HEK293 (cell line): Measurements from ENCODE around the gene BTG4.

Experiments used
- ATF2 ChIP-seq: fragments of 450-650 bp; formaldehyde crosslinking; IDR thresholded peaks from 2 replicates; pipeline ENCODE4 v1.5.1; 2016; ENCODE audit warnings: missing biosample characterization, missing genetic modification characterization, low read depth
- SETDB1 ChIP-seq: IDR thresholded peaks from one replicate; pipeline ENCODE4 v1.6.1; 2017; ENCODE audit warnings: mild to moderate bottlenecking, low read length, moderate library complexity, mixed read lengths; ENCODE audit not compliant: insufficient read length
- TCF7L2 ChIP-seq: IDR thresholded peaks from 2 replicates; pipeline ENCODE4 v1.6.1; 2011; ENCODE audit warnings: low read depth, mild to moderate bottlenecking, inconsistent platforms, low read length, moderate library complexity, borderline replicate concordance
- ZBTB17 ChIP-seq: fragments of 450-650 bp; formaldehyde crosslinking; IDR thresholded peaks from 2 replicates; pipeline ENCODE4 v1.5.1; 2016; ENCODE audit warnings: missing biosample characterization, missing genetic modification characterization
- ZNF121 ChIP-seq: fragments of 450-650 bp; formaldehyde crosslinking; IDR thresholded peaks from 2 replicates; pipeline ENCODE4 v1.5.1; 2016; ENCODE audit warnings: missing biosample characterization, missing genetic modification characterization
- ZNF140 ChIP-seq: fragments of 450-650 bp; formaldehyde crosslinking; IDR thresholded peaks from 2 replicates; pipeline ENCODE4 v1.5.1; 2016; ENCODE audit warnings: missing biosample characterization, missing genetic modification characterization
- ZNF747 ChIP-seq: fragments of 450-650 bp; formaldehyde crosslinking; IDR thresholded peaks from 2 replicates; pipeline ENCODE4 v1.5.1; 2016; ENCODE audit warnings: missing biosample characterization, missing genetic modification characterization
- ZNF76 ChIP-seq: fragments of 450-650 bp; formaldehyde crosslinking; IDR thresholded peaks from 2 replicates; pipeline ENCODE4; 2016; ENCODE audit warnings: low read depth, missing biosample characterization, missing genetic modification characterization, borderline replicate concordance
- TF ChIP-seq, protein P1 (sequence below): fragments of 450-650 bp; formaldehyde crosslinking; IDR thresholded peaks from 2 replicates; pipeline ENCODE4 v1.5.1; 2016; ENCODE audit warnings: missing biosample characterization, missing genetic modification characterization
- TF ChIP-seq, protein P2 (sequence below): fragments of 450-650 bp; formaldehyde crosslinking; IDR thresholded peaks from 2 replicates; pipeline ENCODE4 v1.5.1; 2016; ENCODE audit warnings: missing biosample characterization, missing genetic modification characterization

DNA sequence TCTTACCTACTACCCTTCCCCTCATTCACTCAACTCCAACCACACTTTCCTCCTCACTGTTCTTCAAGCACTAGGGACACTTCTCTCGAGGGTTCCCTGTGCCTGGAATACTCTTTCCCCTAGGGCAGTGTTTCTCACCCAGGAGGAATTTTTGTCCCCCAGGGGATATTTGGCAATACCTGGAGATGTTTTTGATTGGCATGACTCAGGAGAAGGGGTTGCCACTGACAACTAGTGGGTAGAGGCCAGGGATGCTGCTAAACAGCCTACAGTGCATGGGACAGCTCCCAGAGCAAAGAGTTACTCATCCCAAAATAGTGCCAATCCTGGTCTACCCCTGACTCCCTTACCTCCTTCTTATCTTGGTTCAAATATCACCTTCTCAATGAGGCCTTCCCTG lies 40.0 kb downstream of the BTG4 start:
- TF ChIP-seq ZNF140 (tag by site-specific recombination) = no peak
- TF ChIP-seq, protein P1, sequence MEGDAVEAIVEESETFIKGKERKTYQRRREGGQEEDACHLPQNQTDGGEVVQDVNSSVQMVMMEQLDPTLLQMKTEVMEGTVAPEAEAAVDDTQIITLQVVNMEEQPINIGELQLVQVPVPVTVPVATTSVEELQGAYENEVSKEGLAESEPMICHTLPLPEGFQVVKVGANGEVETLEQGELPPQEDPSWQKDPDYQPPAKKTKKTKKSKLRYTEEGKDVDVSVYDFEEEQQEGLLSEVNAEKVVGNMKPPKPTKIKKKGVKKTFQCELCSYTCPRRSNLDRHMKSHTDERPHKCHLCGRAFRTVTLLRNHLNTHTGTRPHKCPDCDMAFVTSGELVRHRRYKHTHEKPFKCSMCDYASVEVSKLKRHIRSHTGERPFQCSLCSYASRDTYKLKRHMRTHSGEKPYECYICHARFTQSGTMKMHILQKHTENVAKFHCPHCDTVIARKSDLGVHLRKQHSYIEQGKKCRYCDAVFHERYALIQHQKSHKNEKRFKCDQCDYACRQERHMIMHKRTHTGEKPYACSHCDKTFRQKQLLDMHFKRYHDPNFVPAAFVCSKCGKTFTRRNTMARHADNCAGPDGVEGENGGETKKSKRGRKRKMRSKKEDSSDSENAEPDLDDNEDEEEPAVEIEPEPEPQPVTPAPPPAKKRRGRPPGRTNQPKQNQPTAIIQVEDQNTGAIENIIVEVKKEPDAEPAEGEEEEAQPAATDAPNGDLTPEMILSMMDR (tag by site-specific recombination) = no peak
- TF ChIP-seq ZNF76 (tag by site-specific recombination) = no peak
- TF ChIP-seq TCF7L2 = no peak
- no peak for TF ChIP-seq ZNF747 (tag by site-specific recombination)
- TF ChIP-seq ZNF121 = no peak
- no peak for TF ChIP-seq ZBTB17 (tag by site-specific recombination)
- no peak for TF ChIP-seq SETDB1
- no peak for TF ChIP-seq ATF2 (tag by site-specific recombination)
- TF ChIP-seq, protein P2, sequence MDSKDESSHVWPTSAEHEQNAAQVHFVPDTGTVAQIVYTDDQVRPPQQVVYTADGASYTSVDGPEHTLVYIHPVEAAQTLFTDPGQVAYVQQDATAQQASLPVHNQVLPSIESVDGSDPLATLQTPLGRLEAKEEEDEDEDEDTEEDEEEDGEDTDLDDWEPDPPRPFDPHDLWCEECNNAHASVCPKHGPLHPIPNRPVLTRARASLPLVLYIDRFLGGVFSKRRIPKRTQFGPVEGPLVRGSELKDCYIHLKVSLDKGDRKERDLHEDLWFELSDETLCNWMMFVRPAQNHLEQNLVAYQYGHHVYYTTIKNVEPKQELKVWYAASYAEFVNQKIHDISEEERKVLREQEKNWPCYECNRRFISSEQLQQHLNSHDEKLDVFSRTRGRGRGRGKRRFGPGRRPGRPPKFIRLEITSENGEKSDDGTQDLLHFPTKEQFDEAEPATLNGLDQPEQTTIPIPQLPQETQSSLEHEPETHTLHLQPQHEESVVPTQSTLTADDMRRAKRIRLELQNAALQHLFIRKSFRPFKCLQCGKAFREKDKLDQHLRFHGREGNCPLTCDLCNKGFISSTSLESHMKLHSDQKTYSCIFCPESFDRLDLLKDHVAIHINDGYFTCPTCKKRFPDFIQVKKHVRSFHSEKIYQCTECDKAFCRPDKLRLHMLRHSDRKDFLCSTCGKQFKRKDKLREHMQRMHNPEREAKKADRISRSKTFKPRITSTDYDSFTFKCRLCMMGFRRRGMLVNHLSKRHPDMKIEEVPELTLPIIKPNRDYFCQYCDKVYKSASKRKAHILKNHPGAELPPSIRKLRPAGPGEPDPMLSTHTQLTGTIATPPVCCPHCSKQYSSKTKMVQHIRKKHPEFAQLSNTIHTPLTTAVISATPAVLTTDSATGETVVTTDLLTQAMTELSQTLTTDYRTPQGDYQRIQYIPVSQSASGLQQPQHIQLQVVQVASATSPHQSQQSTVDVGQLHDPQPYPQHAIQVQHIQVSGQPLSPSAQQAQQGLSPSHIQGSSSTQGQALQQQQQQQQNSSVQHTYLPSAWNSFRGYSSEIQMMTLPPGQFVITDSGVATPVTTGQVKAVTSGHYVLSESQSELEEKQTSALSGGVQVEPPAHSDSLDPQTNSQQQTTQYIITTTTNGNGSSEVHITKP (tag by site-specific recombination) = no peak
